HG02798 (cell line): Measurements from ENCODE around the gene RSPRY1.

Experiments
- ATAC-seq: cut with Tn5 transposase; IDR thresholded peaks from one replicate; pipeline ENCODE4 v1.9.1; 2021; ENCODE audit warnings: mild to moderate bottlenecking; ENCODE audit not compliant: unreplicated experiment, poor library complexity

Gene RSPRY1

GRCh38 chr16:57152096-57153093, 33.7 kb upstream of the RSPRY1 start:
- no peak for ATAC-seq

GRCh38 chr16:57153841-57154240, 32.3 kb upstream of the RSPRY1 start:
- ATAC-seq = no peak

DNA sequence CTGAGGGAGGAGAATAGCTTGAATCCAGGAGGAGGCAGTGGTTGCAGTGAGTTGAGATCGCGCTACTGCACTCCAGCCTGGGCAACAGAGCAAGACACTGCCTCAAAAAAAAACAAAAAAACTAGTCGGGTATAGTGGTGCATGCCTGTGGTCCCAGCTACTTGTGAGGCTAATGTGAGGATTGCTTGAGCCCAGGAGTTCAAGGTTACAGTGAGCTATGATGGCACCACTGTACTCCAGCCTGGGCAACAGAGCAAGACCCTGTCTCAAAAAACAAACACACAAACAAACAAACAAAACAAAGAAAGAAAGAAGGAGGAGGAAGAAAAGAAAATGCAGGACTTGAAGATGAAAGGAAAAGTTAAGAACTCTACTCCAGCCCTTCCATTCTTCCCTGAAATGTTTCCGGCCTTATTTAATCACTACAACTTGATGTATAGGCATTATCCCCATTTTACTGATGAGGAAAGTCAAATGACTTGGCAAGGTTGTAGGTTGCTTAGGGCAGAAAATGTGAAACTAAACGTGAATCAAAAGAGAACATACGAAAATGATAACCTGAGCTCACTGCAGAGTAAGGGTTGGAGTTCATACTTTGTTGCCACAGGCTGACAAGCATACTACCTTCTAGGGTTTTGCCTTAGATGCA, 30.3 kb upstream of the RSPRY1 start:
- ATAC-seq = no peak

GRCh38 chr16:57156351-57156703, 29.8 kb upstream of the RSPRY1 start:
- no peak for ATAC-seq

GRCh38 chr16:57157533-57157932, 28.6 kb upstream of the RSPRY1 start:
- no peak for ATAC-seq

DNA sequence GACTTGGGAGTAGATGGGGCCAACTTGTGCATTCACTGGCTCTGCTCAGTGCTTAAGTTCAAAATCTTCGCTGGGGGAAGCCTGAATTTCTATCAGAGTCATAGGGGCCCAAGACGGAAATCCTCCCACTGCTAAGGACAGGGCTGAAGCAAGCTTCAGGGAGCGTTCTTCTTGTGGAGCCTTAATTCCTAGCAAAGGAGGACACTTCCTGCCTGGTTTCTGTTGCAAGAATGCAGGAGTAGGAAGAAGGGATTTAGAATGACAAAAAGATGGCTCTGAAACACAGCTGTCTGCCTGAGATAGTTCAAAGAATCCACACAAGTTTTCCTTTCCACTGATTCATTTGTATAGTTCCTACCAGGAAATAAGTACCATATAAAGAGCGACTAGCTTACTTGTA, 26.7 kb upstream of the RSPRY1 start:
- ATAC-seq = no peak

- ATAC-seq = no peak
These were observed 22.3 kb upstream of the RSPRY1 start for GRCh38 chr16:57163842-57164241.

DNA sequence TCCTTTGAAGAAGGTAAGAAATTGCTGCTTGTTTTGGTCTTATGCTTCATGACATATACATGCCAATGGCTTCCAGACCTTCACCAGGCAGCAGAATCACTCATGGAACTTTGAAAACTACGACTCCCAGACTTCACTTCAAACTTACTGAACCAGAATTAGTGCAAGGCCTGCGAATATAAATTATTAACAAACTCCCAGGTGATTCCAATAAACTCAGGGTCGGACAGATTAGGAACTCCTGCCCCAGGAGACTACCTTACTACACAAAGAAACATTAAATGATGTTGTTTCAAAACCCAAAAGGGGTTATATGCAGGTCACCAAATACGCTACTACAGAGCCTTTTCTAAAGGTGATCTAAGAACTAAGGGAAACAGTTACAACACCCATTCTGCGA, 20.6 kb upstream of the RSPRY1 start:
- ATAC-seq = no peak

DNA sequence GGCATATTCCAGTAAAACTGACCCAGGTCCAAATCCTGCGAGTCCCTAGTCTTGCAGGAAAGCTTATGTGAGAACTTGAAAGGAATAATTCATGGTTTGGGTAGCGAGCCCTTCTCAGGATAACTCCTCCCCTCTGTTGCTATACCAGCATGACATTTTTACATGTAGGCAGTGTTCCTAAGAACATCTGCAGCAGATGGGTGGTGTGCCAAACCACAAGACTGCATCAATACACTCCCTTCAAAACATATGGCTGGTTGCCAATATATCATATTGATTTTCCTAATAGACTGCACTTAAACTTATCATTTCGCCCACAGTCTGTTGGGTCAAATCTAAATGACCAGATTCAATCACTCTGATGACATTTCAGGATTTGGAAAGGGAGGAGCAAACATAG, 20.2 kb upstream of the RSPRY1 start:
- ATAC-seq = no peak

GRCh38 chr16:57166451-57166850, 19.7 kb upstream of the RSPRY1 start:
- ATAC-seq = no peak

DNA sequence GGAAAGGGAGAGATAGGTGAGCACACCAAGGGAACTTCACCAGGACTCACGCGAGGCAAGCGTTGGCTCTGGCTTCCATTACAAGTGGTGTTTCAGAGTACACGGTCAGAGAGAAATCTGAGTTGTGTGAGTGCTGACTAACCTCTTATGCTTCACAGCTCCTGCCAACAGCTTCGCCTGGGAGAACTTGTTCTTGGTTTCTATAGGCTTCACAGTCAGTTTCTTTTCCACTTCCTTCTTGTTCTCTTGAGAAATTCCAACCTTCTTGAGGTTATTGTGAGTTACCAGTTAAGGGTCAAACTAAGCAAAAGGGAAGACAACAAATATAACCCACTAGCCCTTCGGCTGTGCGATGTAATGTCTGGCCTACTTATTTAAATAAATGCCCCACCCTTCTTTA, 19.2 kb upstream of the RSPRY1 start:
- no peak for ATAC-seq

GRCh38 chr16:57167538-57167937, 18.6 kb upstream of the RSPRY1 start:
- ATAC-seq = no peak

DNA sequence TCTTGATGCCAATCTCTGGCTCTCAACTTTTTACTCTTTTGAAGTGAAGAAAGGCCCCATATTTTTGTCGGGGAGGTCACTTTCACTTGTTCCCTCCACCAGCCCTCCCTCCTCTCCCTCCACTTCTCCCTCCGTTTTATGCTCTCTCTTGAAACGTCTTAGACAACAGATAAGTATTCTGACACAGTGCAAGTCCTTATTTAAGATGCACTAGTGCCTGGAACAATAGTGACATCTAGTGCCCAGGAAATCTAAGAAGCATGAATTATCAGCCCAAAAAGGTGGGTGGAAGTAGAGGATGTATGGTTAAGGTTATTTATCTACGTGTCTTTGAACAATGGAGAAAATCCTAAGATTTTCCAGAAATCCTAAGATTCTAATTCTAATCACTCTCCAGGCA, 18.2 kb upstream of the RSPRY1 start:
- ATAC-seq = no peak

DNA sequence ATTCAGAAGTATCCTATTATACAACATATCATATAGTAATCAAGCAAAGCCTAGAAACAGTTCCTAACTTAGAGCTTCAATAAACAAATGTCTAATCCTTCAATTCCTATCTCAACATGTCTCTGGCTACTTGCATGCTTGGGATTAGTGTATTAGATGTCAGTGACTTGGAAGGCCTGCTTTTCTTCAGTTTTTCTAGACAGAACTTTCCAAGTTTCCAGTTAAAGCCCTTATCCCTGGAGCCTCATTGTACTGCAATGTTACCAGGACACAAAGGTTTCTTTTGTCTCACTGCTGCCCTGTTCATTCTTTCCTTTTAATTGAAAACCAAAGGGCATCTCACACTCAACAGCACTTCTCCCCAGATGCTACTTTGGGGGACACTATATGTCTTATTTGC, 16.8 kb upstream of the RSPRY1 start:
- ATAC-seq = no peak

DNA sequence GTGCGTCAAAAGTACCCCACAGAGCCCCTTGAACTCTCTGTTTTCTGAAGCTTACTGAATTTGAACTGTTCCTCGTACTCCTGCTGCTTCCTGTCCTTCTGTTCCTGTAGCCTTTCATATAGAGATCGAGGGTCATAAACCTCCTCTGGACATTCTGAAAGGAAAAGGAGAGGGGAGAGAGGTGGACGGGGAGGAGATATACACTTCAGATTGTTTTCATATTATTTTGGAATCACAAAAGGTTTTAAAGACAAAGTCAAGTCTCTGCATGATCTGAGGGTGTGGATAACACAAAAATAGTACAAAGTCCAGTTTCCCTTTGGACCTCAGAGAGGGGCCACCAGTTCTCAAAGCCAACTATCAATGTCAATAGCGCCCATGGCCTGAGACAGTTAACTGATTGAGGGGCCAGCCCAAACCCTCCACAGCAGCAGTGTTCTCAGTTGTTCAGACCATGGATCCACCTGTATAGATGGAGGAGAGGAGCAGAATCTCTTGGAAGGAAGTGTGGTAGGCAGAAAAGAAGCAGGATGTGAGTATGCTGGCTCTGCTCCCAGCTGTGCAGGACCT, 13.3 kb upstream of the RSPRY1 start:
- ATAC-seq = no peak

DNA sequence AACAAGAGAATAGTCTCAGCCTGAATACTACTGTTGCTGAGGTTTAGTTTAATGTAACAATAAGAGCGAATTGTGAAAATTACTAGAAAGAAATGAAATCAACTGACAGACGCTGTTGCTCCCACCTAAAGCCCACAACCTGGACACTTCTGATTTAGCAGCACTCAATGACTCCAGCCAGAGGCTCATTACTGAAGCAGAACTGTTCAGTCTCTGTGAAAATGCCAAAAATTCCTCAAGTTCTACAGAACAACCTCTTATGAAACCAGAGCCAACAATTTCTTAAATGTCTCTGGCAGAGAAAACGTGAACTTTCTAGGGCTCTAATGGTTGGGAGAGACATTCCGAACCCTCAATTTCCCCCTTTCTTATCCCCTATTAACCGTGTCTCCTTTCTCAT, 10.2 kb upstream of the RSPRY1 start:
- no peak for ATAC-seq

GRCh38 chr16:57178196-57178595, 7.9 kb upstream of the RSPRY1 start:
- no peak for ATAC-seq

DNA sequence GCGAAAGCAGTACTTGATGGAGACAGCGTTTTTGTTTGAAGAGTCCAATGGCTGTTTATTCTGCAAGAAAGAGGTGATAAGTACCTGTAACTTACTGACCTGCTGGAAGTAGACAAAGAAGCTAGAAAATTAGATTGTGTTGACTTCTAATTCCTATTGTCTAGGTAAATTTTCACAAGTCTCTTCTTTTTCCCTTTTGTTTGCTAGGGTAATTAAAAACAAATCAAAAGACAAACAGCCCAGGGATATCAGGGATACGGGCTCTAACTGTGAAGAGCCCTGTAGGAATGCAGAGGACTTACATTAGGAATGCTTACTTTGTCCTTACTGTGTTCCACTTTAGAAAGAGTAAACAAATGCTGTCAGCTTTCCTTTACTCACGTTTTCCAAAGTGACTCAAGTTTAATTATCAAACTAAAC, 7.3 kb upstream of the RSPRY1 start:
- ATAC-seq = no peak

- ATAC-seq = no peak
These were observed 6.8 kb upstream of the RSPRY1 start for GRCh38 chr16:57179215-57179828.

GRCh38 chr16:57184113-57184512, 2.0 kb upstream of the RSPRY1 start:
- no peak for ATAC-seq

DNA sequence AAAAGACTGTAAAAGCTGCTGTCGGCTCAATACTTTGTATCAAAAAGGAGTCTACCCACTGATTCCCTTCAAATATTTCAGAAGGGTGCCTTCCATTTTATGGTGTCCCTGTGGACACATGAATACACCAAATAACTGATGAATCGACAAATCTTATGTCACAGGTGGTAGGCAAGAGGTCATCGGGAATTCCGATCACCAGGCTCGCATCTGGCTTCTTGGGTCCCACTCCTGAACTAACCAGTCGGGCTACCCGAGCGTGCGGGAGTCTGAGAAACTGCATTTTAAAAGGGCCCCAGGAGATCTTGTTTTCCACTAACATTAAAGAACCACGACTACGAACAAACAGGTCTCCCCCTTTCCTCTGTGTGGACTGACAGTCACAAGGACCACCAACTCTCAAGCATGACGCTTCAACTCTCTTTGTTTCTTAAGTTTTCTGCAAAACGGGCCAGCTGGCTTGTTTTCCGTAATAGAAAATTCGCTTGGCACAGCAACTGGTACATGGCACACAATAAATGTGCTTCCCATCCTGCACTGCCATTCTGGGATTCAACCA, 1.2 kb upstream of the RSPRY1 start:
- ATAC-seq = no peak
